H9 (cell line): ENCODE measurements around the gene OBP2B. TPM values are rescaled to one million over a fixed set of nuclear protein-coding genes. Genes with fewer than 3 reads are reported as not detected.
A peak's percentile ranks its signal among the peaks of the same experiment; 100 is the strongest.

Experiments used
- DNase-seq: peaks from one replicate; pipeline ENCODE4 v3.0.0-alpha.2; 2017
- H2AFZ ChIP-seq: one replicate; pipeline ENCODE4 v1.6.1; 2013; ENCODE audit warnings: mild to moderate bottlenecking, low read length, control low read depth, moderate library complexity
- H2AK5ac ChIP-seq: 2 replicates; pipeline ENCODE4 v1.6.1; 2013; ENCODE audit warnings: low read length, control low read depth, mixed read lengths; ENCODE audit not compliant: insufficient read length
- H2BK120ac ChIP-seq: one replicate; pipeline ENCODE4 v1.6.1; 2013; ENCODE audit warnings: low read depth, mild to moderate bottlenecking, low read length, control low read depth, inconsistent platforms; ENCODE audit not compliant: poor library complexity, severe bottlenecking
- H2BK12ac ChIP-seq: 2 replicates; pipeline ENCODE4 v1.6.1; 2013; ENCODE audit warnings: low read length, control low read depth, mixed read lengths, low read depth; ENCODE audit not compliant: insufficient read length
- H2BK15ac ChIP-seq: 2 replicates; pipeline ENCODE4 v1.6.1; 2013; ENCODE audit warnings: low read depth, low read length, control low read depth
- H2BK20ac ChIP-seq: one replicate; pipeline ENCODE4 v1.6.1; 2013; ENCODE audit warnings: low read depth, mild to moderate bottlenecking, low read length, control low read depth, inconsistent platforms; ENCODE audit not compliant: poor library complexity, severe bottlenecking
- H2BK5ac ChIP-seq: 2 replicates; pipeline ENCODE4 v1.6.1; 2013; ENCODE audit warnings: low read length, control low read depth, mixed read lengths; ENCODE audit not compliant: insufficient read length
- H3K14ac ChIP-seq: 2 replicates; pipeline ENCODE4 v1.6.1; 2013; ENCODE audit warnings: low read length, control low read depth; ENCODE audit not compliant: insufficient read depth
- H3K18ac ChIP-seq: 2 replicates; pipeline ENCODE4 v1.6.1; 2013; ENCODE audit warnings: low read depth, mild to moderate bottlenecking, mixed read lengths, low read length, control low read depth; ENCODE audit not compliant: insufficient read length
- H3K23ac ChIP-seq: 2 replicates; pipeline ENCODE4 v1.6.1; 2013; ENCODE audit warnings: low read length, control low read depth, mixed read lengths, low read depth; ENCODE audit not compliant: insufficient read length
- H3K23me2 ChIP-seq: 2 replicates; pipeline ENCODE4 v1.6.1; 2013; ENCODE audit warnings: low read depth, mild to moderate bottlenecking, mixed read lengths, low read length, control low read depth; ENCODE audit not compliant: insufficient read length, poor library complexity, severe bottlenecking
- H3K27ac ChIP-seq: 2 replicates; pipeline ENCODE4 v1.5.1; 2013; ENCODE audit warnings: low read length, control low read depth, mixed read lengths, low read depth; ENCODE audit not compliant: insufficient read length
- H3K27me3 ChIP-seq: 2 replicates; pipeline ENCODE4 v1.6.1; 2013; ENCODE audit warnings: low read length, control low read depth, inconsistent platforms; ENCODE audit not compliant: insufficient read depth
- H3K4ac ChIP-seq: 2 replicates; pipeline ENCODE4 v1.6.1; 2013; ENCODE audit warnings: low read depth, mild to moderate bottlenecking, control low read depth, inconsistent platforms, low read length, moderate library complexity
- H3K4me1 ChIP-seq: 2 replicates; pipeline ENCODE4 v1.6.1; 2013; ENCODE audit warnings: low read length, control low read depth, inconsistent platforms; ENCODE audit not compliant: insufficient read depth
- H3K4me2 ChIP-seq: 2 replicates; pipeline ENCODE4 v1.6.1; 2013; ENCODE audit warnings: low read length, control low read depth, mixed read lengths; ENCODE audit not compliant: insufficient read length, insufficient read depth
- H3K56ac ChIP-seq: 2 replicates; pipeline ENCODE4 v1.6.1; 2013; ENCODE audit warnings: low read depth, mild to moderate bottlenecking, mixed read lengths, low read length, control low read depth; ENCODE audit not compliant: insufficient read length
- H3K79me1 ChIP-seq: 2 replicates; pipeline ENCODE4 v1.6.1; 2013; ENCODE audit warnings: low read depth, mild to moderate bottlenecking, moderate library complexity, low read length, control low read depth, inconsistent platforms; ENCODE audit not compliant: insufficient read depth, poor library complexity, severe bottlenecking
- H3K79me2 ChIP-seq: 2 replicates; pipeline ENCODE4 v1.6.1; 2013; ENCODE audit warnings: low read length, control low read depth, inconsistent platforms; ENCODE audit not compliant: insufficient read depth
- H3K9ac ChIP-seq: 2 replicates; pipeline ENCODE4 v1.6.1; 2013; ENCODE audit warnings: low read length, control low read depth, mixed read lengths; ENCODE audit not compliant: insufficient read length; ENCODE audit errors: extremely low read depth
- H3K9me3 ChIP-seq: one replicate; pipeline ENCODE4 v1.6.1; 2013; ENCODE audit warnings: low read depth, low read length, inconsistent platforms; ENCODE audit not compliant: control insufficient read depth
- H3T11ph ChIP-seq: one replicate; pipeline ENCODE4 v1.6.1; 2013; ENCODE audit warnings: mild to moderate bottlenecking, low read length, control low read depth, inconsistent platforms
- H4K20me1 ChIP-seq: one replicate; pipeline ENCODE4 v1.6.1; 2013; ENCODE audit not compliant: control insufficient read depth, insufficient read length, insufficient read depth
- H4K5ac ChIP-seq: 2 replicates; pipeline ENCODE4 v1.6.1; 2013; ENCODE audit warnings: low read depth, mild to moderate bottlenecking, mixed read lengths, low read length, control low read depth; ENCODE audit not compliant: insufficient read length
- H4K8ac ChIP-seq: replicated peaks from 2 replicates; pipeline ENCODE4 v1.6.1; 2013; ENCODE audit warnings: low read length, control low read depth, mixed read lengths, low read depth; ENCODE audit not compliant: insufficient read length
- H4K91ac ChIP-seq: 2 replicates; pipeline ENCODE4 v1.6.1; 2013; ENCODE audit warnings: low read depth, mild to moderate bottlenecking, moderate library complexity, mixed read lengths, low read length, control low read depth; ENCODE audit not compliant: insufficient read length
- H3K27ac Mint-ChIP-seq, 3 experiments: 2 replicates in 2 of 3; 3 replicates in 1 of 3; pipeline ENCODE4 v1.8.0; 2020 to 2021; ENCODE audit warnings: mixed read lengths in 3 of 3, mild to moderate bottlenecking in 1 of 3, moderate library complexity in 1 of 3
- H3K27me3 Mint-ChIP-seq: 2 replicates; pipeline ENCODE4 v1.8.0; 2021; ENCODE audit warnings: low read depth, mild to moderate bottlenecking, moderate library complexity, mixed read lengths
- H3K36me3 Mint-ChIP-seq, 3 experiments: 2 replicates in 2 of 3; 3 replicates in 1 of 3; pipeline ENCODE4 v1.8.0; 2020 to 2021; ENCODE audit warnings: low read depth in 3 of 3, mixed read lengths in 3 of 3; ENCODE audit not compliant: insufficient read depth in 1 of 3
- H3K4me1 Mint-ChIP-seq, 2 experiments: 2 replicates each; pipeline ENCODE4 v1.8.0; 2020; ENCODE audit warnings: mixed read lengths in 2 of 2
- H3K4me3 Mint-ChIP-seq, 2 experiments: 2 replicates in 1 of 2; 3 replicates in 1 of 2; pipeline ENCODE4 v1.8.0; 2020 to 2021; ENCODE audit warnings: mild to moderate bottlenecking in 2 of 2, mixed read lengths in 2 of 2, moderate library complexity in 1 of 2
- H3K9me3 Mint-ChIP-seq, 2 experiments: 2 replicates in 1 of 2; 3 replicates in 1 of 2; pipeline ENCODE4 v1.8.0; 2020; ENCODE audit warnings: mild to moderate bottlenecking in 2 of 2, mixed read lengths in 2 of 2, moderate library complexity in 1 of 2
- CTCF ChIP-seq: fragments of 200-600 bp; sonication (generic); conservative IDR thresholded peaks from 3 replicates; pipeline ENCODE4 v1.8.0; 2021; ENCODE audit warnings: antibody characterized with exemption, mild to moderate bottlenecking
- WGBS: extraction: QIAGEN DNeasy Blood & Tissue Kit; methylation state at CpG from one replicate; pipeline ENCODE4 v1.1.7; 2013; ENCODE audit warnings: missing lambda C conversion rate, low lambda C conversion rate, mixed read lengths; ENCODE audit not compliant: insufficient read length; ENCODE audit errors: extremely low coverage; 5-methylcytosine and 5-hydroxymethylcytosine counted together
- total RNA-seq: library from RNA; stranded (reverse); gene quantifications from 2 replicates; pipeline ENCODE4 v1.2.1, GENCODE V29; 2021

OBP2B gene
- total RNA-seq, 1 experiment from 2014 or later: not detected

- Histone ChIP-seq H3K79me1 (no peaks in the 10 kb centered on the region), H3K27me3 (no peaks in the 10 kb centered on the region; the same call in 1 of the 2 replicates), H3K23ac (no peak overlapping the region), H3K4ac (no peak overlapping the region), H3K56ac (no peak overlapping the region), H3K23me2 (peaks cover 9% of the 10 kb centered on the region), H4K8ac (no peak overlapping the region), H3K9ac (no peak overlapping the region), H2BK120ac (no peak overlapping the region), H3K18ac (no peak overlapping the region), H3T11ph (no peak overlapping the region), H2AK5ac (no peak overlapping the region), H2AFZ (peak overlapping the region; percentile 79), H3K4me1 (no peaks in the 10 kb centered on the region), H3K27ac (no peak overlapping the region), H4K5ac (no peak overlapping the region), H4K20me1 (no peaks in the 10 kb centered on the region), H3K9me3 (no peaks in the 10 kb centered on the region), H2BK20ac (no peak overlapping the region), H3K79me2 (no peaks in the 10 kb centered on the region), H2BK5ac (no peak overlapping the region), H2BK15ac (no peak overlapping the region), H3K14ac (peak overlapping the region; percentile 19; the same call in 1 of the 2 replicates), H2BK12ac (no peak overlapping the region), H3K4me2 (peak overlapping the region; percentile 88), H4K91ac (no peak overlapping the region)
- no CpG with 5 or more reads among the region's 25 CpGs for WGBS
- peak overlapping the region; percentile 59 to 79 for H3K4me3 Mint-ChIP-seq
- H3K36me3 Mint-ChIP-seq: no peaks in the 10 kb centered on the region; a peak in 2 of 7 replicates
- H3K27me3 Mint-ChIP-seq: peaks cover 50% of the 10 kb centered on the region
- peak; percentile 99 for DNase-seq
- peaks cover 5% of the 10 kb centered on the region in 2 experiments for H3K4me1 Mint-ChIP-seq
- H3K27ac Mint-ChIP-seq: peak overlapping the region; percentile 59 to 91 (median 90); a peak in 3 of 7 replicates
- no peaks in the 10 kb centered on the region; a peak in 1 of 5 replicates for H3K9me3 Mint-ChIP-seq
- no peak for TF ChIP-seq CTCF
Observed at GRCh38 chr9:133238272-133238850, 29.3 kb upstream of the OBP2B start.
